ENCODE results near the gene CDIP1.
"Not testable (repeated sequence)": the region's sequence is repeated elsewhere in the genome, so short reads cannot be mapped to it uniquely, and the experiment has no call there.

CDIP1 gene

GRCh38 chr16:4538350-4539235, at the start of gene CDIP1:
TSS of gene CDIP1 (minus strand) at chr16:4538773. CDS start at chr16:4514130, 24,643 bp downstream.
- peak; percentile 82 to 94 for DNase-seq

GRCh38 chr16:4586291-4586690, 47.7 kb upstream of the CDIP1 start:
- DNase-seq, result no peak

GRCh38 chr16:4583906-4584305, 45.3 kb upstream of the CDIP1 start:
- DNase-seq, result no peak

- no peak for DNase-seq
These were observed 41.7 kb upstream of the CDIP1 start for GRCh38 chr16:4580250-4580649.

- DNase-seq, result no peak
These were observed 40.5 kb upstream of the CDIP1 start for GRCh38 chr16:4578961-4579530.

GRCh38 chr16:4576008-4576407, 37.4 kb upstream of the CDIP1 start:
- no peak for DNase-seq

GRCh38 chr16:4574919-4575705, 36.5 kb upstream of the CDIP1 start:
- no peak for DNase-seq

GRCh38 chr16:4573926-4574325, 35.4 kb upstream of the CDIP1 start:
- DNase-seq, result not testable (repeated sequence)

GRCh38 chr16:4572715-4573114, 34.1 kb upstream of the CDIP1 start:
- no peak for DNase-seq

- no peak for DNase-seq
These were observed 32.2 kb upstream of the CDIP1 start for GRCh38 chr16:4570688-4571321.

- DNase-seq, result no peak
These were observed 31.5 kb upstream of the CDIP1 start for GRCh38 chr16:4570086-4570485.

GRCh38 chr16:4566144-4566543, 27.6 kb upstream of the CDIP1 start:
- DNase-seq, result no peak

- no peak for DNase-seq
These were observed 26.2 kb upstream of the CDIP1 start for GRCh38 chr16:4564661-4565267.

- DNase-seq, result no peak
These were observed 23.0 kb upstream of the CDIP1 start for GRCh38 chr16:4561596-4561995.

- no peak for DNase-seq
These were observed 19.4 kb upstream of the CDIP1 start for GRCh38 chr16:4557973-4558372.

GRCh38 chr16:4556580-4556979, 18.0 kb upstream of the CDIP1 start:
- DNase-seq, result no peak

GRCh38 chr16:4556112-4556511, 17.5 kb upstream of the CDIP1 start, which contains the start of gene C16orf96:
TSS of gene C16orf96 (plus strand) at chr16:4556340. CDS start at chr16:4556490, 150 bp downstream.
- no peak for DNase-seq

- DNase-seq, result no peak
These were observed 14.0 kb upstream of the CDIP1 start for GRCh38 chr16:4552541-4552940.

- no peak for DNase-seq
These were observed 12.0 kb upstream of the CDIP1 start for GRCh38 chr16:4550591-4550990.

GRCh38 chr16:4548124-4548523, 9.6 kb upstream of the CDIP1 start:
- no peak for DNase-seq

- DNase-seq, result no peak
These were observed 5.9 kb upstream of the CDIP1 start for GRCh38 chr16:4544473-4544872.

- DNase-seq, result no peak
These were observed 1.2 kb upstream of the CDIP1 start for GRCh38 chr16:4539716-4540284.

Measured in NCI-H526 (cell line).